ENCODE data around the gene SNCA.

SNCA gene

DNA sequence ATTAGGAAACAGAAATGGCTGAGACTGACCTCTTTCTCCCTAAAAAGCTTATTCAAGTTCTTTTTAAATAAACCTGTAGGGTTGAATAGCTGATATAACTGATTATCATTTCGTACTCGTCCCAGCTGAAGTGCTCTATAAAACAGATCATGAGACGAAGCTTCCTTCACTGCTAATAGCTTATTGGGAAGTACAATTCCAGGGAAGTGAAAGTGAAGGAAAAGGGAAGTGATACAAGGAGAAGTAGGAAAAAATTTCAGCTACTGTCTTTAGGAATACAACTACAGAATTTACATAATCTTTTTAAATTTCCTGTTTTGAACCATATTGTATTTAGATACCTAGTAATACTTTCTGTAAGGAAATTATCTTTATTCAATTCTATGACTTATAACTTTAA is 103.0 kb downstream of the SNCA start:
- TF ChIP-seq CTCF (conservative IDR thresholded peaks at IDR 0.05; ENCODE audit: low read depth, low read length), result no peak
- DNase-seq (ENCODE audit: low read depth), result no peak
- no peak overlapping the region for H3K4me3 ChIP-seq (ENCODE audit: low read depth, low read length)

- H3K4me3 ChIP-seq (ENCODE audit: low read depth, low read length), result no peak overlapping the region
- DNase-seq (ENCODE audit: low read depth), result no peak
- TF ChIP-seq CTCF (conservative IDR thresholded peaks at IDR 0.05; ENCODE audit: low read depth, low read length), result no peak
These were observed 109.7 kb downstream of the SNCA start for GRCh38 chr4:89727238-89727637.

DNA sequence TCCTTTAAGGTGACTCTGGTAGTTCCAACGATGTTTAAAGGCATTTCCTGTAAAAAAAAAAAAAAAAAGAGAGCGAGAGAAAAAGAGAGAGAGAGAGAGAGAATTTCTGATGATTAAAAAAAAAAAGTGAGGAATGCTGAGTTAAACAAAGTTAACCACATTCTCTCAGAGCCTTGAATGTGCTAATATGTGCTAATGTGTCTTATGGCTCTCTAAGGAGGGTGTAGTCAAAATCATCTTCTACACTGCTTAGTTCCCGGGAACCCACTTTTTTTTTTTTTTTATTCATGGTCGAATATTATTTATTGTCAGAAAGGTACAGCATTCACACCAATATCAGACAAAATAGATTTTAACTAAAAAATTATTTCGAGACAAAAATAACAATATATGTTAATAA is 111.7 kb downstream of the SNCA start:
- TF ChIP-seq CTCF (conservative IDR thresholded peaks at IDR 0.05; ENCODE audit: low read depth, low read length), result no peak
- no peak overlapping the region for H3K4me3 ChIP-seq (ENCODE audit: low read depth, low read length)
- DNase-seq (ENCODE audit: low read depth), result peak; percentile 42

DNA sequence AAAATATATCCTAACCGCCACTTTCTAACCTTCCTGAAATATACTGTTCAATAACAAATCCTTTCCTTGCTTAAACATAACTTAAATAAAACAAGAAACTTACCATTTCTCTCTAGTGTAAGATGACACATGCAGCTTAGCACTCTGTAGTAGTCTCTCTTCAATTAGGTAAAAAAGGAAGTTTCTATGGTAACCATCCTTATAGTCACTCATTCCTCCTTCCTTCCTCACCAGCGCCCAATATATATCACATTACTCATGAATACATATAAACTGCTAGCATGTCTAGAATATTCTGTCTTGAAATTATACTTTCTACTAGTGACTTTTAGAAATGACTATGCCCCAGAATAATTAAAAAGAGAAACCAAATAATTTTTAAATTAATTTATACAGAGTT is 112.2 kb downstream of the SNCA start:
- no peak for TF ChIP-seq CTCF (conservative IDR thresholded peaks at IDR 0.05; ENCODE audit: low read depth, low read length)
- H3K4me3 ChIP-seq (ENCODE audit: low read depth, low read length), result no peak overlapping the region
- DNase-seq (ENCODE audit: low read depth), result peak; percentile 73

- TF ChIP-seq CTCF (conservative IDR thresholded peaks at IDR 0.05; ENCODE audit: low read depth, low read length), result no peak
- H3K4me3 ChIP-seq (ENCODE audit: low read depth, low read length), result no peak overlapping the region
- no peak for DNase-seq (ENCODE audit: low read depth)
These were observed 113.9 kb downstream of the SNCA start for GRCh38 chr4:89723096-89723495.

GRCh38 chr4:89722517-89722916 is 114.4 kb downstream of the SNCA start:
- no peak overlapping the region for H3K4me3 ChIP-seq (ENCODE audit: low read depth, low read length)
- no peak for TF ChIP-seq CTCF (conservative IDR thresholded peaks at IDR 0.05; ENCODE audit: low read depth, low read length)
- DNase-seq (ENCODE audit: low read depth), result no peak

GRCh38 chr4:89720981-89721380 is 116.0 kb downstream of the SNCA start:
- H3K4me3 ChIP-seq (ENCODE audit: low read depth, low read length), result no peak overlapping the region
- no peak for DNase-seq (ENCODE audit: low read depth)
- TF ChIP-seq CTCF (conservative IDR thresholded peaks at IDR 0.05; ENCODE audit: low read depth, low read length), result no peak
